Spinal cord (tissue), 10 donors: ENCODE data around the gene ZNF451. TPM values are rescaled to one million over a fixed set of nuclear protein-coding genes. Genes with fewer than 3 reads are reported as not detected.

Experiments used
- DNase-seq, 6 donors: peaks; one replicate each; pipeline versions ENCODE4 v3.0.0 to v3.0.0-alpha.2; 2013 to 2015; ENCODE audit warnings: low spot score in 6 of 6, low read depth in 4 of 6
- H3K27ac ChIP-seq: one replicate; pipeline ENCODE4 v1.5.1; 2013; ENCODE audit warnings: low read depth, low read length, control low read depth
- H3K27me3 ChIP-seq: one replicate; pipeline ENCODE4 v1.6.1; 2013; ENCODE audit warnings: low read length; ENCODE audit not compliant: control insufficient read depth, insufficient read depth
- H3K36me3 ChIP-seq: one replicate; pipeline ENCODE4 v1.6.1; 2013; ENCODE audit warnings: low read length; ENCODE audit not compliant: control insufficient read depth, insufficient read depth
- H3K4me1 ChIP-seq: one replicate; pipeline ENCODE4 v1.6.1; 2013; ENCODE audit warnings: low read length; ENCODE audit not compliant: control insufficient read depth, insufficient read depth
- H3K4me3 ChIP-seq: one replicate; pipeline ENCODE4 v1.5.1; 2013; ENCODE audit warnings: low read depth, low read length, control low read depth
- H3K9me3 ChIP-seq: one replicate; pipeline ENCODE4 v1.6.1; 2013; ENCODE audit warnings: low read length; ENCODE audit not compliant: control insufficient read depth, insufficient read depth
- WGBS: methylation state at CpG from one replicate; pipeline ENCODE4 v1.1.5; 2013; ENCODE audit warnings: missing lambda C conversion rate; ENCODE audit not compliant: insufficient coverage; 5-methylcytosine and 5-hydroxymethylcytosine counted together
- polyA plus RNA-seq, 2 donors: library from polyadenylated mRNA; unstranded; fragments of 120-200 nt; gene quantifications; one replicate each; pipeline ENCODE4 v1.2.1, GENCODE V29; 2013; ENCODE audit not compliant: insufficient read length in 2 of 2
- total RNA-seq, 2 donors: library from RNA; depleted of rRNA in 1 of 2; stranded (reverse); fragments of 120-200 nt in 1 of 2; fragments of >200 nt in 1 of 2; gene quantifications; one replicate each; pipeline versions ENCODE4 v1.2.3 to v1.2.4, GENCODE V29; 2013 to 2014
- donor health status: healthy.

Gene ZNF451
- total and polyA plus RNA-seq, 4 donors = 29.9 to 135 (median 44.7) TPM

DNA sequence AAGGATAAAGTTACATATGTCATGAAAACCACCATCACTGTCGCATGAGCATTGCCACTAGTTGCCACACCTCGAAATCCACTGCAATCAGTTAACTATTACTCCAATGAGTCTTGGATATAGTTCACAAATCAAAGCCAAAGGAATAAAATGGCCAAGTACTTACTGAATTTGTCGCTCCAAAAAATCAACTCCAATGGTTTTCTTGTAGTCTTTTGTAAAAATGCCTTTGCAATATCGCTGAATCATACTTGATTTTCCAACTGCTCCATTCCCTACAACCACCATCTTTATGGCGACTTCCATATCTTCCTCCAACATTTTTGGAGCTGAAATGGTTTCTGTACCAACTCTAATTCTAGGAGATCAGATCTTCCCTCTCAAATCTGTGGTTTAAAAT lies 120.1 kb downstream of the ZNF451 start:
- H3K27ac ChIP-seq = no peak overlapping the region
- no peaks in the 10 kb centered on the region for H3K4me1 ChIP-seq
- no peak overlapping the region for H3K4me3 ChIP-seq
- no peaks in the 10 kb centered on the region for H3K36me3 ChIP-seq
- no peaks in the 10 kb centered on the region for H3K9me3 ChIP-seq
- no peaks in the 10 kb centered on the region for H3K27me3 ChIP-seq
- no peak for DNase-seq
- WGBS = 100% methylated on average over 2 of the region's 5 CpGs

DNA sequence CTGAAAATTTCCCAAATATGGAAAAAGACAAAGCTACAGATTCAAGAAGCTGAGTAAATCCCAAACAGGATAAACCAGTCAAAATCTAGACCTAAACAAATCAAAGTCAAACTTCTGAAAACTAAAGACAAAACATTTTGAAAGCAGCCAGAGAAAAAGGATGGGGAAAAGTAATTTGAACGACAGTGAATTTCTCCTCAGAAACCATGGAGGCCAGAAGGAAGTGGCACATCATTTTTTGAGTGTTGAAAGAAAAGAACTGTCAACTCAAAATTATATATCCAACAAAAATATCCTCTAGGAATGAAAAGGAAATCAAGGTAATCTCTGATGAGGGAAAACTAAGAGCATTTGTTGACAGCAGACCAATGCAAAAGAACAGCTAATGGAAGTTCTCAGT lies 125.3 kb downstream of the ZNF451 start:
- H3K4me3 ChIP-seq = no peak overlapping the region
- H3K27me3 ChIP-seq = no peaks in the 10 kb centered on the region
- no CpG with 5 or more reads among the region's 1 CpG for WGBS
- H3K4me1 ChIP-seq = no peaks in the 10 kb centered on the region
- no peaks in the 10 kb centered on the region for H3K36me3 ChIP-seq
- no peak for DNase-seq
- no peak overlapping the region for H3K27ac ChIP-seq
- H3K9me3 ChIP-seq = no peaks in the 10 kb centered on the region

DNA sequence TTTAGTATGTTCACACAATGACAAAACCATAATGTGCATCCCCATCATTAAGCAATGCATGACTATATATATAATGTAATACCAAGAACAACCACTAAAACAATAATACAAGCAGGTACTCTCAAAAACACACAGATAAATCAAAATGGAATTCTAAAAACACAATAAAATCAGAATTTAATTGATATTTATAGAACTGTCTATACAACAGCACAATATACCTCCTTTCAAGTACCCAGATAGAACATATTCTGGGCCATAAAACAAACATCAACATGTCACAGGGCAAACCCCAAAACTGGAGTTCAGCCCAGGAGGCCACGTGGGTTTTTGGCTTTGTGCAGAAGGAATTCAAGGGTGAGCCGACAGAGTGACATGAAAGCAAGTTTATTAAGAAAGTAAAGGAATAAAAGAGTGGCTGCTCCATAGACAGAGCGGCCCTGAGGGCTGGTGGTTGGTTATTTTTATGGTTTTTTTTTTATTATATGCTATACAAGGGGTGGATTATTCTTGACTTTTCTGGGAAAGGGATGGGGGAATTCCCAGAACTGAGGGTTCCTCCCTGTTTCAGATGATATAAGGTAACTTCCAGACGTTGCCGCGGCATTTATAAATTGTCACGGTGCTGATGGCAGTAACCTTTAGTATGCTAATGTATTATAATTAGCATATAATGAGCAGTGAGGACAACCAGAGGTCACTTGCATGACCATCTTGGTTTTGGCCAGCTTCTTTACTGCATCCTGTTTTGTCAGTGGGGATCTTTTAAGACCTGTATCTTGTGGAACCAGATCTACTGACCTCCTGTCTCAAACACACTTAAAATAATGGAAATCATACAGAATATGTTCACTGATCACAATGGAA lies 126.5 kb downstream of the ZNF451 start:
- no peaks in the 10 kb centered on the region for H3K27me3 ChIP-seq
- no peak for DNase-seq
- H3K36me3 ChIP-seq = no peaks in the 10 kb centered on the region
- WGBS = 33% methylated on average over 1 of the region's 7 CpGs
- H3K4me1 ChIP-seq = no peaks in the 10 kb centered on the region
- H3K27ac ChIP-seq = no peak overlapping the region
- no peaks in the 10 kb centered on the region for H3K9me3 ChIP-seq
- H3K4me3 ChIP-seq = no peak overlapping the region

DNA sequence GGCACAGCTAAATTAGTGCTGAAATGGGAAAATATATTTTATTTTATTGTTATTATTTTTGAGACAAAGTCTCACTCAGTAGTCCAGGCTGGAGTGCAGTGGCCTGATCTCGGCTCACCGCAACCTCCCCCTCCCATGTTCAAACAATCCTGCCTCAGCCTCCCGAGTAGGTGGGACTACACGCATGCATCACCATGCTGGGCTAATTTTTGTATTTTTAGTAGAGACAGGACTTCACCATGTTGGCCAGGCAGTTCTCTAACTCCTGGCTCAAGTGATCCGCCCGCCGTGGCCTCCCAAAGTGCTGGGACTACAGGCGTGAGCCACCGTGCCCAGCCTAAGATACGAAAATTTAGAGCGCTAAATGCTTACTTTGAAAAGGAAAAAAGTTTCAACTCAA lies 127.3 kb downstream of the ZNF451 start:
- no peaks in the 10 kb centered on the region for H3K9me3 ChIP-seq
- WGBS = 100% methylated on average over 4 of the region's 11 CpGs
- H3K27me3 ChIP-seq = no peaks in the 10 kb centered on the region
- H3K4me3 ChIP-seq = no peak overlapping the region
- H3K4me1 ChIP-seq = no peaks in the 10 kb centered on the region
- no peak for DNase-seq
- no peaks in the 10 kb centered on the region for H3K36me3 ChIP-seq
- H3K27ac ChIP-seq = no peak overlapping the region

Other genes starting within 250 kb of the ZNF451 start
- 10 to 100 TPM; 27.1 to 99.9 TPM for gene BEND6, start 135.1 kb upstream of the ZNF451 start, total RNA-seq
- 100 to 1,000 TPM in 1 of 2 donors, 10 to 100 TPM in 1; 64.8 to 106 TPM for gene BEND6, start 135.1 kb upstream of the ZNF451 start, polyA plus RNA-seq
- 10 to 100 TPM; 17.1 to 59.4 TPM for gene KIAA1586, start 43.5 kb upstream of the ZNF451 start, total RNA-seq
- gene KIAA1586, start 43.5 kb upstream of the ZNF451 start, polyA plus RNA-seq = 10 to 100 TPM; 18.6 to 21.4 TPM
- 1 to 10 TPM; 2.8 to 6.0 TPM for gene BAG2, start 82.1 kb downstream of the ZNF451 start, total RNA-seq
- 1 to 10 TPM; 4.1 to 4.2 TPM for gene BAG2, start 82.1 kb downstream of the ZNF451 start, polyA plus RNA-seq
- 10 to 100 TPM; 28.1 to 40.1 TPM for gene RAB23, start 132.1 kb downstream of the ZNF451 start, total RNA-seq
- 10 to 100 TPM; 18.2 to 20.2 TPM for gene RAB23, start 132.1 kb downstream of the ZNF451 start, polyA plus RNA-seq
- 10 to 100 TPM; 18.6 to 19.7 TPM for gene PRIM2, start 227.4 kb downstream of the ZNF451 start, total RNA-seq
- 1 to 10 TPM; 8.1 to 8.5 TPM for gene PRIM2, start 227.4 kb downstream of the ZNF451 start, polyA plus RNA-seq